Suprapubic skin (tissue), 3 donors: Measurements from ENCODE around the gene NUDT12.

Experiments used
- CTCF ChIP-seq, 2 donors: fragments of 200-600 bp in 1 of 2; fragments of 450-650 bp in 1 of 2; sonication (generic) in 1 of 2; IDR thresholded peaks; one replicate each; pipeline ENCODE4 v1.5.1; 2016 to 2019; ENCODE audit warnings: antibody characterized with exemption in 2 of 2, mild to moderate bottlenecking in 1 of 2, moderate library complexity in 1 of 2
- POLR2A ChIP-seq, 2 donors: fragments of 450-650 bp; IDR thresholded peaks; one replicate each; pipeline ENCODE4 v1.6.1; 2017; ENCODE audit warnings: antibody characterized with exemption in 2 of 2, mild to moderate bottlenecking in 2 of 2, moderate library complexity in 2 of 2

DNA sequence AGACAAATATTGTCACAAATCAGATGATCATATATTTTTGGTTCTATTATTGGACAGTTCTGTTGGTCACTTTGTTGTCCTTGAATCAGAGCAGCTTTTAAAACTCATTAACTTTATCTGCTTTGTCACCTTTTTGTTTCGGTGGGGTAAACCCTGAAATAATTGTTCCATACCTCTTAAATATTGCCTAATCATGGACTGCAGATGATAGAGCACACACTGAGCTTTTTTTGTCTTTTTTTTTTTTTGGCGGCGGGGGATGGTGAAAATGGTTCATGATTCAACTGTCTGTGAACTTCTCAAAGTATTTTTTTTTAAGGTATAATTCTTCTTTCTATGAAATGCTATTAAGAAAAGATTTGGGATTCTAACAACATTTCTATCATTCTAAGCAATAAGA, 1.8 kb downstream of the NUDT12 start:
- TF ChIP-seq POLR2A (IDR thresholded peaks at IDR 0.05) (no peak), CTCF (IDR thresholded peaks at IDR 0.05) (no peak)
